ENCODE results near the gene ASIC2.
"Not testable (repeated sequence)": the region's sequence is repeated elsewhere in the genome, so short reads cannot be mapped to it uniquely, and the experiment has no call there.

Gene ASIC2

GRCh38 chr17:33015716-33016346 lies 277.3 kb downstream of the ASIC2 start:
- DNase-seq = no peak

- no peak for DNase-seq
Observed at GRCh38 chr17:33014751-33015150, 278.3 kb downstream of the ASIC2 start.

- no peak for DNase-seq
Observed at GRCh38 chr17:33013596-33014375, 279.3 kb downstream of the ASIC2 start.

- DNase-seq = peak; percentile 92
Observed at GRCh38 chr17:33012522-33013033, 280.5 kb downstream of the ASIC2 start.

GRCh38 chr17:33009636-33010035 lies 283.5 kb downstream of the ASIC2 start:
- DNase-seq = no peak

GRCh38 chr17:33007186-33007585 lies 285.9 kb downstream of the ASIC2 start:
- DNase-seq = no peak

GRCh38 chr17:33002246-33002645 lies 290.8 kb downstream of the ASIC2 start:
- no peak for DNase-seq

GRCh38 chr17:32998887-32999228 lies 294.2 kb downstream of the ASIC2 start:
- DNase-seq = no peak

- peak; percentile 12 for DNase-seq
Observed at GRCh38 chr17:32998111-32998886, 294.8 kb downstream of the ASIC2 start.

GRCh38 chr17:32995416-32996045 lies 297.6 kb downstream of the ASIC2 start:
- no peak for DNase-seq

GRCh38 chr17:32993977-32994376 lies 299.1 kb downstream of the ASIC2 start:
- DNase-seq = no peak

- no peak for DNase-seq
Observed at GRCh38 chr17:32992321-32993033, 300.6 kb downstream of the ASIC2 start.

- no peak for DNase-seq
Observed at GRCh38 chr17:32988481-32989101, 304.5 kb downstream of the ASIC2 start.

- not testable (repeated sequence) for DNase-seq
Observed at GRCh38 chr17:32987868-32988267, 305.2 kb downstream of the ASIC2 start.

GRCh38 chr17:32987453-32987805 lies 305.7 kb downstream of the ASIC2 start:
- not testable (repeated sequence) for DNase-seq

- DNase-seq = no peak
Observed at GRCh38 chr17:32985050-32985756, 307.9 kb downstream of the ASIC2 start.

GRCh38 chr17:32981611-32982010 lies 311.5 kb downstream of the ASIC2 start:
- DNase-seq = not testable (repeated sequence)

GRCh38 chr17:32980230-32980629 lies 312.9 kb downstream of the ASIC2 start:
- DNase-seq = no peak

- DNase-seq = no peak
Observed at GRCh38 chr17:32976605-32977004, 316.5 kb downstream of the ASIC2 start.

GRCh38 chr17:32976131-32976530 lies 317.0 kb downstream of the ASIC2 start:
- DNase-seq = no peak

- no peak for DNase-seq
Observed at GRCh38 chr17:32971171-32971570, 321.9 kb downstream of the ASIC2 start.

All from amniotic stem cell (primary cell).